ENCODE results near the gene CBL.
"Not testable (repeated sequence)": the region's sequence is repeated elsewhere in the genome, so short reads cannot be mapped to it uniquely, and the experiment has no call there.

Gene CBL

GRCh38 chr11:119189393-119189792 is 16.7 kb upstream of the CBL start:
- ChIA-PET POLR2A (ENCODE audit: low non-redundant PET) (no interaction called here), CTCF (interaction anchor here (0.6 kb wide), 1 partner anchor 33 kb away, joined by 3 read pairs; no protein-coding TSS in a partner anchor)
- DNase-seq (ENCODE audit: low spot score): no peak
- no peak overlapping the region for H3K27ac ChIP-seq
- no peak for TF ChIP-seq CTCF (conservative IDR thresholded peaks at IDR 0.05; ENCODE audit: low read depth)

DNA sequence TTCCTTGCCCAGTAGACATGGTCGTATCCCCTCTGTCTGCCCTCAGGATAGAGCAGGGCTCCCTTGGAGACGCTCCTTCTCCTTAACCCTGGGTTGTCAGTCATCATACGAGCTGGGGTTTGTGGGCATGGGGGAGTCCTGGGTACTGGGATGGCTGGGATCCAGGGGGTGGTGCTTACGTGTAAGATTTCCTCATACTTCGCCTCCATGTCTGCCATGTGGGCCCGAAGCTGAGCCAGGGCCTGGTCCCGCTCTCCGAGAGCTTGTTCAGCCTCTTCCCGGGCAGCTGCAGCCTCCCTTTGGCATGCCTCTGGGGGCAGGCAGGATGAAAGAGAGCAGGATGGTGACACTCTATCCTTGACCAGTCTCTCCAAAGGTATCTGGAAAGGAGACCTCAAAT is 15.6 kb upstream of the CBL start:
- TF ChIP-seq CTCF (conservative IDR thresholded peaks at IDR 0.05; ENCODE audit: low read depth): no peak
- ChIA-PET POLR2A (ENCODE audit: low non-redundant PET) (no interaction called here), CTCF (interaction anchor here (0.6 kb wide), 1 partner anchor 94 kb away, joined by 3 read pairs; no protein-coding TSS in a partner anchor)
- no peak overlapping the region for H3K27ac ChIP-seq
- DNase-seq (ENCODE audit: low spot score): no peak

- H3K27ac ChIP-seq; POLR2A ChIA-PET (ENCODE audit: low non-redundant PET); CTCF ChIA-PET; DNase-seq (ENCODE audit: low spot score): not testable (repeated sequence)
These were observed 14.9 kb upstream of the CBL start for GRCh38 chr11:119191265-119191664.

- H3K27ac ChIP-seq: no peak overlapping the region
- no peak for DNase-seq (ENCODE audit: low spot score)
- CTCF ChIA-PET: interaction anchor here (0.6 kb wide), 1 partner anchor 27 kb away, joined by 3 read pairs; no protein-coding TSS in a partner anchor
- POLR2A ChIA-PET (ENCODE audit: low non-redundant PET): no interaction called here
- TF ChIP-seq CTCF (conservative IDR thresholded peaks at IDR 0.05; ENCODE audit: low read depth): no peak
These were observed 14.0 kb upstream of the CBL start for GRCh38 chr11:119192111-119192510.

DNA sequence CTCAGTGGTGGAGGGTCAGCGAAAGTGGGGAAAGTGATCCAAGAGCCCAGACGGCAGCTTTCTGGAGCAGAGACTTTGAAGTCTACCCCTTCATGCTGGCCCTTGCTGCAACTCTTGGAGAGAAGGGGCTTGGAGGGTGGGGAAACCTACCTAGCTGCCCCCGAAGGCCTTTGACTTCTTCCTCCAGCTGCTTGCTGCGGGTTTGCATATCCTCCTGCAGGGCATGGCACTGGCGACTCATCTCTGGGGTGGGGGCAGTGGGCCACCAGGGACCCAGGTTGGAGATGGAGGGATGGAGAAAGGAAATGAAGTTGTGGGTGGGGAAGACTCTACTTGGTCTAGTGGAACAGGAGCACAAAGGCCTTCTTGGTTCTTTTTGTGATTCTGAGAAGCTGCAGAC is 13.1 kb upstream of the CBL start:
- POLR2A ChIA-PET (ENCODE audit: low non-redundant PET): no interaction called here
- CTCF ChIA-PET: interaction anchor here (0.7 to 0.8 kb wide), 2 partner anchors 17 to 99 kb away, joined by 3 read pairs; no protein-coding TSS in a partner anchor
- H3K27ac ChIP-seq: no peak overlapping the region

GRCh38 chr11:119193626-119194025 is 12.5 kb upstream of the CBL start:
- CTCF ChIA-PET: no interaction called here
- POLR2A ChIA-PET (ENCODE audit: low non-redundant PET): no interaction called here
- H3K27ac ChIP-seq: no peak overlapping the region
- DNase-seq (ENCODE audit: low spot score): no peak
- TF ChIP-seq CTCF (conservative IDR thresholded peaks at IDR 0.05; ENCODE audit: low read depth): no peak

More for the DNA sequence above, 13.1 kb upstream of the CBL start:
- DNase-seq (ENCODE audit: low spot score): no peak
- no peak for TF ChIP-seq CTCF (conservative IDR thresholded peaks at IDR 0.05; ENCODE audit: low read depth)

DNA sequence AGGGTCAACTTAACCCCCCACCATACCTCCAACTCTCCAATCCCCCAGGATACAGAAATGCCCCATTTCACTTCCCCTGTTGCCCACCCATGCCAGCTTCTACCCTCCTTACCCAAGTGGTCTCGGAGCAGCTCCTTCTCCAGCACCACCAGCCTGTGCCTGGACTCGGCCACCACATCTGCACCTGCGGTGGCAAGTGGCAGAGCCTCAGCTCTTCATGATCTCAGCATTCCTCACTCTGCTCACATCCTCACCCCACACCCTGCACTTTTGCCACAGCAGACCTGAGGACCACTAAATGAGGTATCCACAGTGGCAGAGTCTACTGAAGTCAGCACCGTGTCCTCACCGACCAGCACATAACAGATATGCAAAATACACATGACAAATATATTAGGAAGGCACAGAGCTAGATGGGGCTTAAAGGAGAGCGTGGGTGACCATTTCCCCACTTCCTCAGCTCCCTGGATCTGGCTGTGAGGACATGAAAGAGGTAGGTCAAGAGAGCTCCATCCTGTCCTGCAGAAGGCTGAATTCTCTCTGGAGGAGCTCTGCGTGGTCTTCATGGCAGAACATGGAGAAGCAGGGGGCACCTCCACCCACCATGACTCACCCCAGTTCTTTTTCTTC is 11.2 kb upstream of the CBL start:
- POLR2A ChIA-PET (ENCODE audit: low non-redundant PET): no interaction called here
- DNase-seq (ENCODE audit: low spot score): no peak
- H3K27ac ChIP-seq: no peak overlapping the region
- CTCF ChIA-PET: interaction anchor here (0.6 to 1.0 kb wide), 3 partner anchors 31 to 96 kb away, joined by 3 read pairs; no protein-coding TSS in a partner anchor
- TF ChIP-seq CTCF (conservative IDR thresholded peaks at IDR 0.05; ENCODE audit: low read depth): no peak
